GM19463 (cell line): ENCODE measurements around the gene POTEB2.
"Not testable (repeated sequence)": the region's sequence is repeated elsewhere in the genome, so short reads cannot be mapped to it uniquely, and the experiment has no call there.

Experiments
- ATAC-seq: cut with Tn5 transposase; IDR thresholded peaks from one replicate; pipeline ENCODE4 v1.9.1; 2021; ENCODE audit warnings: mild to moderate bottlenecking, moderate library complexity; ENCODE audit not compliant: unreplicated experiment

Gene POTEB2

GRCh38 chr15:20866214-20866613 lies at the start of gene POTEB2:
TSS of gene POTEB2 (minus strand) at chr15:20866314. CDS start at chr15:20866281, 33 bp downstream.
- ATAC-seq: not testable (repeated sequence)

DNA sequence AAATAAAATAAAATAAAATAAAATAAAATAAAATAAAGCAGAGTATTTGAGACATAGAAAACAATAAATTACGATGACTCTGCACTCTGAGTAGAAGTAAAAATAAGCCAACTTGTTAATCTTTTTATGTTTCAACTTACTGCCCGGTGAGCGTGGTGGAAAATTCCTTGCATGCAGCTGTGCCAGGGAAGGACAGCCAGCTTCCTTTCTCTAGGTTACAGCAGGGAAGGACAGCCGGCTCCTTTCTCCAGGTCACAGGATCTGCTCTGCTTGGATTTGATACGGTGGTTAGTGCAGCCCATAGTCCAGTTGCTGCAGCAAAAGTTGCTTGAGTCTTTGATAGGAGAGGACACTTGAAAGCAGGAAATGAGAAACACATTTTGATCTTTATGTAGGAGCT lies 13.8 kb upstream of the POTEB2 start:
- not testable (repeated sequence) for ATAC-seq

DNA sequence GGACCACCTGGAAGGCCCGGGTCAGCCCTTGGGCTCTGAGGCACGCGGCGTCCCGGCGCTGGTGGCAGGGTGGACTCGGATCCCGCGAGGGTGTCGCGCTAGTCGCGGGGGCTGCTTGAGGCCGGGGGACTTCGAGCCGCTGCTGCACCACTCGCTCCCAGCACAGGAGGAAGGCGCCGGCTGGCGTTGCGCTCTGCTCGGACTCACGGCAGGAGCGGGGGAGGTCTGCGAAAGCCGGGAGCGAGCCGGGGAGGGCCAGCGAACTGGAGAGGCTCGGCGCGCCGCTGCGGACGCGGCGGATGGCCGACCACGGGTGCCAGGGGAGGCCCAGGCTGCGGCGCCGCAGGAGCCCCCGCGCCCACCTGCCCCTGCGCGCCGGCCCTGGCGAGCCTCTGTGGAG lies 12.3 kb upstream of the POTEB2 start:
- not testable (repeated sequence) for ATAC-seq

- ATAC-seq: not testable (repeated sequence)
Measured at GRCh38 chr15:20877819-20878218, 11.7 kb upstream of the POTEB2 start.
